ENCODE results near the gene PAPPA2. TPM values are rescaled to one million over a fixed set of nuclear protein-coding genes. Genes with fewer than 3 reads are reported as not detected.

Gene PAPPA2
- total and polyA plus RNA-seq, 12 donors = 0.03 to 0.87 (median 0.10) TPM; not detected in 1

- Histone ChIP-seq H3K36me3 (replicated peaks in 1 of 2) (no peaks in the 10 kb centered on the region), H3K27ac (no peak overlapping the region), H3K9me3 (replicated peaks in 1 of 3) (no peaks in the 10 kb centered on the region), H3K4me3 (no peak overlapping the region), H3K27me3 (no peaks in the 10 kb centered on the region), H3K4me1 (replicated peaks in 1 of 2) (no peaks in the 10 kb centered on the region)
- no peak for DNase-seq
- WGBS, 4 donors = 56 to 66% (median 58%) methylated on average over 1 of the region's 1 CpG
- TF ChIP-seq POLR2A (IDR thresholded peaks at IDR 0.05) = no peak
- TF ChIP-seq CTCF (IDR thresholded peaks at IDR 0.05) = no peak
- intact Hi-C loops (cut with DNase I) = no loop called here
Measured at GRCh38 chr1:176705585-176705984, 242.6 kb downstream of the PAPPA2 start.

- whole genome bisulfite sequencing, 4 donors = 93 to 100% (median 96%) methylated on average over 1 to 2 of the region's 2 CpGs
- Histone ChIP-seq H3K36me3 (replicated peaks in 1 of 2) (no peaks in the 10 kb centered on the region), H3K9me3 (replicated peaks in 1 of 3) (no peaks in the 10 kb centered on the region), H3K27me3 (no peaks in the 10 kb centered on the region), H3K4me3 (no peak overlapping the region), H3K27ac (no peak overlapping the region), H3K4me1 (replicated peaks in 1 of 2) (no peaks in the 10 kb centered on the region)
- TF ChIP-seq POLR2A (IDR thresholded peaks at IDR 0.05) = no peak
- TF ChIP-seq CTCF (IDR thresholded peaks at IDR 0.05) = no peak
- DNase-seq = no peak
- intact Hi-C loops (cut with DNase I) = no loop called here
Measured at GRCh38 chr1:176717066-176717750, 254.2 kb downstream of the PAPPA2 start.

- intact Hi-C loops (cut with DNase I) = no loop called here
- Histone ChIP-seq H3K27me3 (no peaks in the 10 kb centered on the region), H3K4me1 (replicated peaks in 1 of 2) (no peaks in the 10 kb centered on the region), H3K27ac (no peak overlapping the region), H3K4me3 (no peak overlapping the region), H3K36me3 (replicated peaks in 1 of 2) (no peaks in the 10 kb centered on the region), H3K9me3 (replicated peaks in 1 of 3) (no peaks in the 10 kb centered on the region)
- WGBS, 4 donors = 18 to 28% (median 26%) methylated on average over 4 of the region's 4 CpGs
- DNase-seq = no peak
- TF ChIP-seq CTCF (IDR thresholded peaks at IDR 0.05) (no peak), POLR2A (IDR thresholded peaks at IDR 0.05) (no peak)
Measured at GRCh38 chr1:176719447-176719846, 256.5 kb downstream of the PAPPA2 start.

GRCh38 chr1:176720838-176721237 is 257.9 kb downstream of the PAPPA2 start:
- Histone ChIP-seq H3K9me3 (replicated peaks in 1 of 3) (no peaks in the 10 kb centered on the region), H3K4me3 (no peak overlapping the region), H3K27ac (no peak overlapping the region), H3K36me3 (replicated peaks in 1 of 2) (no peaks in the 10 kb centered on the region), H3K4me1 (replicated peaks in 1 of 2) (no peaks in the 10 kb centered on the region), H3K27me3 (no peaks in the 10 kb centered on the region)
- WGBS, 4 donors = 83 to 100% (median 94%) methylated on average over 1 of the region's 1 CpG
- intact Hi-C loops (cut with DNase I) = no loop called here
- TF ChIP-seq CTCF (IDR thresholded peaks at IDR 0.05) = no peak
- no peak for TF ChIP-seq POLR2A (IDR thresholded peaks at IDR 0.05)
- no peak for DNase-seq
